WTC11 (cell line): ENCODE results near the gene UCK1. TPM values are rescaled to one million over a fixed set of nuclear protein-coding genes. Genes with fewer than 3 reads are reported as not detected.
A peak's percentile ranks its signal among the peaks of the same experiment; 100 is the strongest.

Experiments used
- ATAC-seq: fragments of 200-7000 bp; cut with Tn5 transposase; 2 replicates; pipeline ENCODE4 v1.10.0; 2021; ENCODE audit warnings: mild to moderate bottlenecking, moderate library complexity
- CTCF ChIA-PET: fragments of 300-600 bp; sonication (Branson Sonifier 250); formaldehyde crosslinking; loops from one replicate; lab custom pipeline; 2021; ENCODE audit warnings: antibody characterized with exemption; lab: Charles Lee
- POLR2A ChIA-PET: fragments of 350-600 bp; sonication (Branson Sonifier 250); formaldehyde crosslinking; loops from one replicate; lab custom pipeline; 2021; ENCODE audit warnings: antibody characterized with exemption; lab: Charles Lee
- DNase-seq: peaks from one replicate; pipeline ENCODE4 v3.0.0; 2021; ENCODE audit warnings: low spot score
- H3K27ac Mint-ChIP-seq: 2 replicates; pipeline ENCODE4 v1.8.0; 2021; ENCODE audit warnings: mixed read lengths
- H3K27me3 Mint-ChIP-seq: 2 replicates; pipeline ENCODE4 v1.8.0; 2021; ENCODE audit warnings: low read depth, mild to moderate bottlenecking, moderate library complexity, mixed read lengths
- H3K36me3 Mint-ChIP-seq: 2 replicates; pipeline ENCODE4 v1.8.0; 2021; ENCODE audit warnings: mixed read lengths
- H3K4me1 Mint-ChIP-seq: 2 replicates; pipeline ENCODE4 v1.8.0; 2022; ENCODE audit warnings: mixed read lengths
- H3K4me3 Mint-ChIP-seq: 2 replicates; pipeline ENCODE4 v1.8.0; 2021; ENCODE audit warnings: mild to moderate bottlenecking, moderate library complexity, mixed read lengths
- H3K9me3 Mint-ChIP-seq: 2 replicates; pipeline ENCODE4 v1.8.0; 2021; ENCODE audit warnings: mixed read lengths
- EMX1 ChIP-seq: fragments of 250-450 bp; sonication (Bioruptor Pico); IDR thresholded peaks from 2 replicates; pipeline ENCODE4 v1.8.0; 2021; ENCODE audit warnings: mild to moderate bottlenecking
- FOXK1 ChIP-seq: sonication (generic); formaldehyde crosslinking; IDR thresholded peaks from 2 replicates; pipeline ENCODE4 v1.8.0; 2022; ENCODE audit warnings: mild to moderate bottlenecking, moderate library complexity, missing genetic modification reagents
- IRF2 ChIP-seq: sonication (generic); formaldehyde crosslinking; IDR thresholded peaks from 2 replicates; pipeline ENCODE4 v1.8.0; 2022; ENCODE audit warnings: low read depth, missing genetic modification reagents, borderline replicate concordance
- SMAD4 ChIP-seq: sonication (generic); formaldehyde crosslinking; IDR thresholded peaks from 2 replicates; pipeline ENCODE4 v1.8.0; 2022; ENCODE audit warnings: mild to moderate bottlenecking, missing genetic modification reagents
- TCF7 ChIP-seq: sonication (generic); formaldehyde crosslinking; IDR thresholded peaks from 2 replicates; pipeline ENCODE4 v1.8.0; 2022; ENCODE audit warnings: mild to moderate bottlenecking, low read depth, missing genetic modification reagents, moderate library complexity
- ZBTB43 ChIP-seq: sonication (generic); formaldehyde crosslinking; IDR thresholded peaks from 2 replicates; pipeline ENCODE4 v1.8.1; 2023; ENCODE audit warnings: mild to moderate bottlenecking, missing genetic modification reagents
- ZNF121 ChIP-seq: sonication (generic); formaldehyde crosslinking; IDR thresholded peaks from 2 replicates; pipeline ENCODE4 v1.8.0; 2023; ENCODE audit warnings: missing genetic modification reagents
- ZNF219 ChIP-seq: sonication (generic); formaldehyde crosslinking; IDR thresholded peaks from 2 replicates; pipeline ENCODE4 v1.8.0; 2023; ENCODE audit warnings: missing genetic modification reagents, mild to moderate bottlenecking, borderline replicate concordance
- ZNF512 ChIP-seq: sonication (generic); formaldehyde crosslinking; IDR thresholded peaks from 2 replicates; pipeline ENCODE4 v1.8.1; 2022; ENCODE audit warnings: missing genetic modification reagents, borderline replicate concordance
- total RNA-seq: library from RNA; stranded (reverse); gene quantifications from 3 replicates; pipeline ENCODE4 v1.2.3, GENCODE V29; 2021
- TF ChIP-seq, protein P1 (sequence below): sonication (generic); formaldehyde crosslinking; IDR thresholded peaks from 2 replicates; pipeline ENCODE4 v1.8.0; 2023; ENCODE audit warnings: mild to moderate bottlenecking, missing genetic modification reagents
- TF ChIP-seq, protein P2 (sequence below): sonication (generic); formaldehyde crosslinking; IDR thresholded peaks from 2 replicates; pipeline ENCODE4 v1.8.1; 2022; ENCODE audit warnings: low read depth, missing genetic modification reagents, borderline replicate concordance
- TF ChIP-seq, protein P3 (sequence below): fragments of 250-450 bp; sonication (Bioruptor Pico); IDR thresholded peaks from 2 replicates; pipeline ENCODE4 v1.9.0; 2021; ENCODE audit warnings: mild to moderate bottlenecking, borderline replicate concordance
- TF ChIP-seq, protein P4 (sequence below): sonication (generic); formaldehyde crosslinking; IDR thresholded peaks from 2 replicates; pipeline ENCODE4 v1.8.1; 2023; ENCODE audit warnings: mild to moderate bottlenecking, missing genetic modification reagents

Gene UCK1
- total RNA-seq, 1 experiment from 2014 or later: 29.6 TPM

GRCh38 chr9:131475111-131475955, 55.7 kb downstream of the UCK1 start:
- ATAC-seq: no peak
- POLR2A ChIA-PET: no interaction called here
- H3K4me1 Mint-ChIP-seq: no peaks in the 10 kb centered on the region
- H3K27me3 Mint-ChIP-seq: no peaks in the 10 kb centered on the region; the same call in 1 of the 2 replicates
- no peak for DNase-seq
- no peak overlapping the region for H3K4me3 Mint-ChIP-seq
- H3K9me3 Mint-ChIP-seq: no peaks in the 10 kb centered on the region
- CTCF ChIA-PET: interaction anchor here (1.0 to 2.0 kb wide), 6 partner anchors 28 to 126 kb away, joined by 3 to 7 read pairs (median 5); partner anchors contain the start of gene POMT1
- H3K27ac Mint-ChIP-seq: peak overlapping the region; percentile 57
- H3K36me3 Mint-ChIP-seq: peaks cover 84% of the 10 kb centered on the region
- TF ChIP-seq FOXK1 (CRISPR knock-in tag) (no peak), EMX1 (CRISPR knock-in tag) (no peak), SMAD4 (no peak), ZBTB43 (CRISPR knock-in tag) (no peak), TCF7 (CRISPR knock-in tag) (no peak), ZNF219 (CRISPR knock-in tag) (no peak), ZNF121 (CRISPR knock-in tag) (no peak), ZNF512 (no peak), IRF2 (no peak)
- TF ChIP-seq, protein P1, sequence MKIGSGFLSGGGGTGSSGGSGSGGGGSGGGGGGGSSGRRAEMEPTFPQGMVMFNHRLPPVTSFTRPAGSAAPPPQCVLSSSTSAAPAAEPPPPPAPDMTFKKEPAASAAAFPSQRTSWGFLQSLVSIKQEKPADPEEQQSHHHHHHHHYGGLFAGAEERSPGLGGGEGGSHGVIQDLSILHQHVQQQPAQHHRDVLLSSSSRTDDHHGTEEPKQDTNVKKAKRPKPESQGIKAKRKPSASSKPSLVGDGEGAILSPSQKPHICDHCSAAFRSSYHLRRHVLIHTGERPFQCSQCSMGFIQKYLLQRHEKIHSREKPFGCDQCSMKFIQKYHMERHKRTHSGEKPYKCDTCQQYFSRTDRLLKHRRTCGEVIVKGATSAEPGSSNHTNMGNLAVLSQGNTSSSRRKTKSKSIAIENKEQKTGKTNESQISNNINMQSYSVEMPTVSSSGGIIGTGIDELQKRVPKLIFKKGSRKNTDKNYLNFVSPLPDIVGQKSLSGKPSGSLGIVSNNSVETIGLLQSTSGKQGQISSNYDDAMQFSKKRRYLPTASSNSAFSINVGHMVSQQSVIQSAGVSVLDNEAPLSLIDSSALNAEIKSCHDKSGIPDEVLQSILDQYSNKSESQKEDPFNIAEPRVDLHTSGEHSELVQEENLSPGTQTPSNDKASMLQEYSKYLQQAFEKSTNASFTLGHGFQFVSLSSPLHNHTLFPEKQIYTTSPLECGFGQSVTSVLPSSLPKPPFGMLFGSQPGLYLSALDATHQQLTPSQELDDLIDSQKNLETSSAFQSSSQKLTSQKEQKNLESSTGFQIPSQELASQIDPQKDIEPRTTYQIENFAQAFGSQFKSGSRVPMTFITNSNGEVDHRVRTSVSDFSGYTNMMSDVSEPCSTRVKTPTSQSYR (CRISPR knock-in tag): no peak
- TF ChIP-seq, protein P2, sequence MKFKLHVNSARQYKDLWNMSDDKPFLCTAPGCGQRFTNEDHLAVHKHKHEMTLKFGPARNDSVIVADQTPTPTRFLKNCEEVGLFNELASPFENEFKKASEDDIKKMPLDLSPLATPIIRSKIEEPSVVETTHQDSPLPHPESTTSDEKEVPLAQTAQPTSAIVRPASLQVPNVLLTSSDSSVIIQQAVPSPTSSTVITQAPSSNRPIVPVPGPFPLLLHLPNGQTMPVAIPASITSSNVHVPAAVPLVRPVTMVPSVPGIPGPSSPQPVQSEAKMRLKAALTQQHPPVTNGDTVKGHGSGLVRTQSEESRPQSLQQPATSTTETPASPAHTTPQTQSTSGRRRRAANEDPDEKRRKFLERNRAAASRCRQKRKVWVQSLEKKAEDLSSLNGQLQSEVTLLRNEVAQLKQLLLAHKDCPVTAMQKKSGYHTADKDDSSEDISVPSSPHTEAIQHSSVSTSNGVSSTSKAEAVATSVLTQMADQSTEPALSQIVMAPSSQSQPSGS (CRISPR knock-in tag): no peak
- TF ChIP-seq, protein P3, sequence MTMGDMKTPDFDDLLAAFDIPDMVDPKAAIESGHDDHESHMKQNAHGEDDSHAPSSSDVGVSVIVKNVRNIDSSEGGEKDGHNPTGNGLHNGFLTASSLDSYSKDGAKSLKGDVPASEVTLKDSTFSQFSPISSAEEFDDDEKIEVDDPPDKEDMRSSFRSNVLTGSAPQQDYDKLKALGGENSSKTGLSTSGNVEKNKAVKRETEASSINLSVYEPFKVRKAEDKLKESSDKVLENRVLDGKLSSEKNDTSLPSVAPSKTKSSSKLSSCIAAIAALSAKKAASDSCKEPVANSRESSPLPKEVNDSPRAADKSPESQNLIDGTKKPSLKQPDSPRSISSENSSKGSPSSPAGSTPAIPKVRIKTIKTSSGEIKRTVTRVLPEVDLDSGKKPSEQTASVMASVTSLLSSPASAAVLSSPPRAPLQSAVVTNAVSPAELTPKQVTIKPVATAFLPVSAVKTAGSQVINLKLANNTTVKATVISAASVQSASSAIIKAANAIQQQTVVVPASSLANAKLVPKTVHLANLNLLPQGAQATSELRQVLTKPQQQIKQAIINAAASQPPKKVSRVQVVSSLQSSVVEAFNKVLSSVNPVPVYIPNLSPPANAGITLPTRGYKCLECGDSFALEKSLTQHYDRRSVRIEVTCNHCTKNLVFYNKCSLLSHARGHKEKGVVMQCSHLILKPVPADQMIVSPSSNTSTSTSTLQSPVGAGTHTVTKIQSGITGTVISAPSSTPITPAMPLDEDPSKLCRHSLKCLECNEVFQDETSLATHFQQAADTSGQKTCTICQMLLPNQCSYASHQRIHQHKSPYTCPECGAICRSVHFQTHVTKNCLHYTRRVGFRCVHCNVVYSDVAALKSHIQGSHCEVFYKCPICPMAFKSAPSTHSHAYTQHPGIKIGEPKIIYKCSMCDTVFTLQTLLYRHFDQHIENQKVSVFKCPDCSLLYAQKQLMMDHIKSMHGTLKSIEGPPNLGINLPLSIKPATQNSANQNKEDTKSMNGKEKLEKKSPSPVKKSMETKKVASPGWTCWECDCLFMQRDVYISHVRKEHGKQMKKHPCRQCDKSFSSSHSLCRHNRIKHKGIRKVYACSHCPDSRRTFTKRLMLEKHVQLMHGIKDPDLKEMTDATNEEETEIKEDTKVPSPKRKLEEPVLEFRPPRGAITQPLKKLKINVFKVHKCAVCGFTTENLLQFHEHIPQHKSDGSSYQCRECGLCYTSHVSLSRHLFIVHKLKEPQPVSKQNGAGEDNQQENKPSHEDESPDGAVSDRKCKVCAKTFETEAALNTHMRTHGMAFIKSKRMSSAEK (CRISPR knock-in tag): no peak
- TF ChIP-seq, protein P4, sequence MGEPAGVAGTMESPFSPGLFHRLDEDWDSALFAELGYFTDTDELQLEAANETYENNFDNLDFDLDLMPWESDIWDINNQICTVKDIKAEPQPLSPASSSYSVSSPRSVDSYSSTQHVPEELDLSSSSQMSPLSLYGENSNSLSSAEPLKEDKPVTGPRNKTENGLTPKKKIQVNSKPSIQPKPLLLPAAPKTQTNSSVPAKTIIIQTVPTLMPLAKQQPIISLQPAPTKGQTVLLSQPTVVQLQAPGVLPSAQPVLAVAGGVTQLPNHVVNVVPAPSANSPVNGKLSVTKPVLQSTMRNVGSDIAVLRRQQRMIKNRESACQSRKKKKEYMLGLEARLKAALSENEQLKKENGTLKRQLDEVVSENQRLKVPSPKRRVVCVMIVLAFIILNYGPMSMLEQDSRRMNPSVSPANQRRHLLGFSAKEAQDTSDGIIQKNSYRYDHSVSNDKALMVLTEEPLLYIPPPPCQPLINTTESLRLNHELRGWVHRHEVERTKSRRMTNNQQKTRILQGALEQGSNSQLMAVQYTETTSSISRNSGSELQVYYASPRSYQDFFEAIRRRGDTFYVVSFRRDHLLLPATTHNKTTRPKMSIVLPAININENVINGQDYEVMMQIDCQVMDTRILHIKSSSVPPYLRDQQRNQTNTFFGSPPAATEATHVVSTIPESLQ (CRISPR knock-in tag): no peak
